ENCODE measurements around the gene SEMA3E. TPM values are rescaled to one million over a fixed set of nuclear protein-coding genes. Genes with fewer than 3 reads are reported as not detected.

SEMA3E gene
- total RNA-seq, 1 donor from 2014 or later, result 1.3 TPM

DNA sequence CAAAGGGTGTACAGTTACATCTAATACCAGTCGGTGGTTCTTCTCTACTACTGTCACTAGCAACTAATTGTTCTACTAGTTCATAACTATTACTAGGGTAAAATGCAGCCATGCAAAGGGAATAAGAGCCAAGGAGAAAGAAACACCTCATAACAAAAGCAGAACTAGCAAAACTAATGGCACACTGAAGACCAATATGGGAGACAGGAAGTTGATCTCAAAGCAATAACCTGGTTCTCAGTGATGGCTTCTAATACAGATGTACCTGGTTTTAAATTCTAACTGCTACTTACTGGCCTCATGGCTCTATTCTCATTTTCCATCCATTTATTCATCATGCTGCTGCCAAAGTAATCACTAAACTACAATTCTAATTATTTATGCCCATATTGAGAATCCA is 170.3 kb downstream of the SEMA3E start:
- no peak overlapping the region for H3K4me3 Mint-ChIP-seq
- no peak overlapping the region for H3K27ac Mint-ChIP-seq
- H3K36me3 Mint-ChIP-seq, result no peaks in the 10 kb centered on the region
- H3K4me1 Mint-ChIP-seq, result peaks cover 5% of the 10 kb centered on the region
- no peaks in the 10 kb centered on the region for H3K9me3 Mint-ChIP-seq
- no peak for DNase-seq (ENCODE audit: low spot score in 2 of 2, unreplicated experiment in 2 of 2)
- H3K27me3 Mint-ChIP-seq (ENCODE audit: low read depth), result no peaks in the 10 kb centered on the region
- TF ChIP-seq, protein P1, sequence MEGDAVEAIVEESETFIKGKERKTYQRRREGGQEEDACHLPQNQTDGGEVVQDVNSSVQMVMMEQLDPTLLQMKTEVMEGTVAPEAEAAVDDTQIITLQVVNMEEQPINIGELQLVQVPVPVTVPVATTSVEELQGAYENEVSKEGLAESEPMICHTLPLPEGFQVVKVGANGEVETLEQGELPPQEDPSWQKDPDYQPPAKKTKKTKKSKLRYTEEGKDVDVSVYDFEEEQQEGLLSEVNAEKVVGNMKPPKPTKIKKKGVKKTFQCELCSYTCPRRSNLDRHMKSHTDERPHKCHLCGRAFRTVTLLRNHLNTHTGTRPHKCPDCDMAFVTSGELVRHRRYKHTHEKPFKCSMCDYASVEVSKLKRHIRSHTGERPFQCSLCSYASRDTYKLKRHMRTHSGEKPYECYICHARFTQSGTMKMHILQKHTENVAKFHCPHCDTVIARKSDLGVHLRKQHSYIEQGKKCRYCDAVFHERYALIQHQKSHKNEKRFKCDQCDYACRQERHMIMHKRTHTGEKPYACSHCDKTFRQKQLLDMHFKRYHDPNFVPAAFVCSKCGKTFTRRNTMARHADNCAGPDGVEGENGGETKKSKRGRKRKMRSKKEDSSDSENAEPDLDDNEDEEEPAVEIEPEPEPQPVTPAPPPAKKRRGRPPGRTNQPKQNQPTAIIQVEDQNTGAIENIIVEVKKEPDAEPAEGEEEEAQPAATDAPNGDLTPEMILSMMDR (IDR thresholded peaks at IDR 0.05; ENCODE audit: unreplicated experiment), result no peak

DNA sequence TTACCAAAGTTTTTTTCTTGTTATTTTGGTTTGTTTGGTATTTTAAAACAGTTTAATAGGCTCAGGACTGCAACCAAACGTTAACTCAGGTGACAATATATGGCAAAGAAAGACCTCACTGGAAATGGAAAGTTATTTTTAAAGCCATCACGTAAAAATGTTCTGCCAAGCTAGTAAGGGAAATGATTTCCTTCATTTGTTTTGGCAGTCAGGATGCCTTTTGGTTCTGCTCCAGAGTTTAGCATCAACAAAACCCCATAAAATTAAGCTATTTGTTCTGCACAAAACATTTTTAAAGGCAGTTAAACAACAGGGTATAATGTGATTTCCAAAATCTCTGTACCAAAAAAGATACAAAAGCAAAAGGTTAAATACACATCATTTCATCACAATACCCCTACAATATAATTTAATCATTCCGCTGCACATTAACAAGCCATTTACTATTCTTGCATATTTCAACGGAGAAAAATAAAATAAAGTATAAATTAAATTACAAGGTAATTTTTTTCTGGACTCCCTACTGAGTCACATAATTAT is 172.4 kb downstream of the SEMA3E start:
- Mint-ChIP-seq H3K27me3 (ENCODE audit: low read depth) (no peaks in the 10 kb centered on the region), H3K4me3 (no peak overlapping the region), H3K27ac (no peak overlapping the region), H3K4me1 (peaks cover 5% of the 10 kb centered on the region), H3K9me3 (no peaks in the 10 kb centered on the region), H3K36me3 (no peaks in the 10 kb centered on the region)
- no peak for DNase-seq (ENCODE audit: low spot score in 2 of 2, unreplicated experiment in 2 of 2)
- TF ChIP-seq, protein P1 (IDR thresholded peaks at IDR 0.05; ENCODE audit: unreplicated experiment), result no peak

DNA sequence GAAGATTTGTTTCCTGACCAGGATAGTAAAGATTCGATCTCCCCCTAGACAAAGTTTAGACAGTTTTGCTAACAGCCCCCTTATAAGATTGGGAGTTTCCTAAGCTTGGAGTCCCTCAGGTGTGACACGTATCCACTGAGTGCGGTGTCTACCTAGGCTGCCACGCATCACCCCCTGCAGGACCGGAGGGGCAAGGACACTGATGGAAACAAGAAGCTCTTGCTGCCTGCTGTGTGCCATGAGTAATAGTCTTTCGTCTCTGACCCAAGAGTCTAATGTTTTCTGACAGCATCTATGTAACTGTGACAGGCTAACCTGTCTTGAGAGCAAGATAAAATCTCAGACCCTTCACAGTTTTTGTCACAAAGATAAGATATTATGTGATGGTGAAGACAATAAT is 173.5 kb downstream of the SEMA3E start:
- no peaks in the 10 kb centered on the region for H3K36me3 Mint-ChIP-seq

DNA sequence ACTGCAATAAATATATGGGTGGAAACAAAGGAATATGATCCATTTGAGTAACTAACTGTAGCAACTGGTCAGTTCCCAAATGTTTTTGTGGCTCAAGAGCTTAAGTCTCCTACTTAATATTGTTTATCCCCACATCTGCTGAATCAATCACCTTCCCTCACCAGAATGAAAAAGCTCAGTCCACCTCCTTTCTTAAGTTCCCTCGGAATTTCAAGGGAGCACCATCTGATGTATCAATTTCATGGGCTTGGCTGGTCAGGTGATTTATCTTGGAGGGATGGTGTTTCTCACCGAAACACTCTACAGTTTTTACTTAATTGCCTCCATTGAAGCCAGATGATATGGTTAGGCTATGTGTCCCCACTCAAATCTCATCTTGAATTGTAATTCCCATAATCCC is 176.6 kb downstream of the SEMA3E start:
- DNase-seq (ENCODE audit: low spot score in 2 of 2, unreplicated experiment in 2 of 2), result no peak
- Mint-ChIP-seq H3K4me1 (peaks cover 13% of the 10 kb centered on the region), H3K4me3 (no peak overlapping the region), H3K27ac (no peak overlapping the region), H3K27me3 (ENCODE audit: low read depth) (no peaks in the 10 kb centered on the region), H3K36me3 (no peaks in the 10 kb centered on the region), H3K9me3 (no peaks in the 10 kb centered on the region)
- TF ChIP-seq, protein P1 (IDR thresholded peaks at IDR 0.05; ENCODE audit: unreplicated experiment), result no peak

More for the DNA sequence above, 173.5 kb downstream of the SEMA3E start:
- no peak overlapping the region for H3K27ac Mint-ChIP-seq
- no peaks in the 10 kb centered on the region for H3K27me3 Mint-ChIP-seq (ENCODE audit: low read depth)
- TF ChIP-seq, protein P1 (IDR thresholded peaks at IDR 0.05; ENCODE audit: unreplicated experiment), result no peak
- peaks cover 5% of the 10 kb centered on the region for H3K4me1 Mint-ChIP-seq
- H3K4me3 Mint-ChIP-seq, result no peak overlapping the region
- no peak for DNase-seq (ENCODE audit: low spot score in 2 of 2, unreplicated experiment in 2 of 2)
- H3K9me3 Mint-ChIP-seq, result no peaks in the 10 kb centered on the region

DNA sequence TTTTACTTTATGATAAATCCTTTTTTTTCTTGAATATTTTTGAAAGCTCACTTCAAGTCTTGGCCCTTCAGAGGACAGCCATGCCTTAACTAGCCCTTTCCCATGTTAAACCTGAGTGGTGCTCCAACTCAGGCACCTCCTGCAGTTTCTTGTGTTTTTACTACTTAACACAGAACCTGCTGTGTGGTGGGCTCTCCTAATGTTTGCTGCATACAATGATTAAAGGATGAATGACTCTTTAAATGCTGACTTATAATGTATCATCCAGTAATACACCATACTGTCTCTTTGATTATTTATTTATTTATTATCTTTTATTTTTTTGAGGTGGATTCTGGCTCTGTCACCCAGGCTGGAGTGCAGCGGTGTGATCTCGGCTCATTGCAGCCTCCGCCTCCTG is 179.4 kb downstream of the SEMA3E start:
- Mint-ChIP-seq H3K9me3 (no peaks in the 10 kb centered on the region), H3K4me1 (peaks cover 8% of the 10 kb centered on the region), H3K27me3 (ENCODE audit: low read depth) (no peaks in the 10 kb centered on the region), H3K4me3 (no peak overlapping the region), H3K27ac (no peak overlapping the region), H3K36me3 (no peaks in the 10 kb centered on the region)
- no peak for DNase-seq (ENCODE audit: low spot score in 2 of 2, unreplicated experiment in 2 of 2)
- TF ChIP-seq, protein P1 (IDR thresholded peaks at IDR 0.05; ENCODE audit: unreplicated experiment), result no peak

DNA sequence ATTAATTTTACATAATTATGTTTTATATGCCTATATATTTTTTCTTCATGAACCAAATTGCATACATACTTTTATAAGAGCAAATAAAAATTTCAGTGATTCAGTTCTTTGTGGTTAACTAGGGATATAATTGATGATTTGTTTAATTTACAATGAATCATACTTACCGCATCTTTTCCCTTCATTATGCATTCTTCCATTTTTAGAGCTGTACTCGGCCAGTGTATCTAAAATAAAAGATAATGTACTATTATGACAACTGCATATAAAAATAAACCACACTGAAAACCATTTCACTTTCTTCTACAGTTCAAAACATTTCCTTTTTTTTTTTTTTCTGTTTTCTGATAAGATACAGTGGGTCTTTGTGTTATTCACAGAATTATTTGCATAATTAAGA is 179.9 kb downstream of the SEMA3E start:
- no peak for DNase-seq (ENCODE audit: low spot score in 2 of 2, unreplicated experiment in 2 of 2)
- H3K27ac Mint-ChIP-seq, result no peak overlapping the region
- no peaks in the 10 kb centered on the region for H3K36me3 Mint-ChIP-seq
- no peaks in the 10 kb centered on the region for H3K9me3 Mint-ChIP-seq
- no peak overlapping the region for H3K4me3 Mint-ChIP-seq
- H3K27me3 Mint-ChIP-seq (ENCODE audit: low read depth), result no peaks in the 10 kb centered on the region
- TF ChIP-seq, protein P1 (IDR thresholded peaks at IDR 0.05; ENCODE audit: unreplicated experiment), result no peak
- peaks cover 8% of the 10 kb centered on the region for H3K4me1 Mint-ChIP-seq
